Panc1 (cell line): ENCODE results near the gene GRIK1. TPM values are rescaled to one million over a fixed set of nuclear protein-coding genes. Genes with fewer than 3 reads are reported as not detected.

Source experiments
- ATAC-seq: fragments of 200-7000 bp; cut with Tn5 transposase; 2 replicates; pipeline ENCODE4 v1.9.1; 2020; ENCODE audit warnings: mild to moderate bottlenecking, moderate library complexity
- BruUV-seq: library from RNA; stranded (reverse); fragments of 400-500 nt; replicated peaks from 2 replicates; lab custom pipeline; 2021; lab: Mats Ljungman, UMichigan
- CTCF ChIA-PET: fragments of 300-600 bp; sonication (Branson Sonifier 250); formaldehyde crosslinking; loops from one replicate; lab custom pipeline; 2022; ENCODE audit warnings: antibody characterized with exemption; lab: Charles Lee
- POLR2A ChIA-PET: fragments of 300-600 bp; sonication (Branson Sonifier 250); formaldehyde crosslinking; loops from one replicate; lab custom pipeline; 2022; ENCODE audit warnings: antibody characterized with exemption; lab: Charles Lee
- DNase-seq: peaks from one replicate; pipeline ENCODE4 v3.0.0-alpha.2; 2010; ENCODE audit warnings: low read depth, low spot score
- H3K27ac ChIP-seq: 2 replicates; pipeline ENCODE4 v1.5.1; 2011; ENCODE audit warnings: mild to moderate bottlenecking, low read length, inconsistent platforms
- H3K27me3 ChIP-seq: fragments of 200-500 bp; sonication (Bioruptor generic); 2 replicates; pipeline ENCODE4 v1.6.0; 2014; ENCODE audit warnings: low read length, inconsistent platforms; ENCODE audit not compliant: control insufficient read depth, insufficient read depth
- H3K36me3 ChIP-seq: fragments of 200-500 bp; sonication (Bioruptor generic); 2 replicates; pipeline ENCODE4 v1.5.1; 2014; ENCODE audit warnings: inconsistent platforms, mild to moderate bottlenecking, low read length, moderate library complexity; ENCODE audit not compliant: control insufficient read depth, insufficient read depth
- H3K4me1 ChIP-seq: 2 replicates; pipeline ENCODE4 v1.5.1; 2011; ENCODE audit warnings: inconsistent platforms, mild to moderate bottlenecking, low read length, moderate library complexity; ENCODE audit not compliant: control insufficient read depth, insufficient read depth
- H3K4me3 ChIP-seq, 2 experiments: 2 replicates each; pipeline ENCODE4 v1.5.1; 2011 to 2012; ENCODE audit warnings: low read depth in 2 of 2, low read length in 2 of 2, mild to moderate bottlenecking in 2 of 2, inconsistent platforms in 1 of 2, moderate library complexity in 1 of 2
- H3K9me3 ChIP-seq: fragments of 200-500 bp; sonication (Bioruptor generic); 2 replicates; pipeline ENCODE4 v1.5.1; 2014; ENCODE audit warnings: low read depth, mild to moderate bottlenecking, inconsistent platforms, low read length, moderate library complexity; ENCODE audit not compliant: control insufficient read depth, insufficient read depth
- POLR2AphosphoS5 ChIP-seq: IDR thresholded peaks from 2 replicates; pipeline ENCODE4 v1.6.1; 2012; ENCODE audit warnings: mild to moderate bottlenecking, low read depth, low read length, moderate library complexity
- SIN3A ChIP-seq: IDR thresholded peaks from 2 replicates; pipeline ENCODE4 v1.6.1; 2012; ENCODE audit warnings: low read depth, mild to moderate bottlenecking, low read length, moderate library complexity, borderline replicate concordance; ENCODE audit not compliant: insufficient read depth
- TCF7L2 ChIP-seq: IDR thresholded peaks from 2 replicates; pipeline ENCODE4 v1.6.1; 2011; ENCODE audit warnings: mild to moderate bottlenecking, low read depth, low read length, inconsistent platforms
- in situ Hi-C: cut with HindIII; loops from 2 replicates; pipeline ENCODE4 v1.10.0; 2016; ENCODE audit warnings: low sequenced_read_pairs, low pct_unique_long_range_greater_than_20kb
- intact Hi-C: fragments of 100-400 bp; cut with micrococcal nuclease; formaldehyde crosslinking; loops from one replicate; pipeline ENCODE4 v1.10.0; 2022; ENCODE audit not compliant: unreplicated experiment
- total RNA-seq: library from RNA; stranded (reverse); gene quantifications from one replicate; pipeline ENCODE4 v1.2.1, GENCODE V29; 2021; ENCODE audit not compliant: unreplicated experiment
- TF ChIP-seq, protein P1 (sequence below): fragments of 450-650 bp; IDR thresholded peaks from 2 replicates; pipeline ENCODE4 v1.5.1; 2017; ENCODE audit warnings: mild to moderate bottlenecking
- TF ChIP-seq, protein P2 (sequence below), 2 experiments: IDR thresholded peaks; 2 replicates each; pipeline ENCODE4 v1.6.1; 2011 to 2012; ENCODE audit warnings: low read depth in 2 of 2, control low read depth in 1 of 2, low read length in 1 of 2, mild to moderate bottlenecking in 1 of 2, moderate library complexity in 1 of 2; ENCODE audit not compliant: insufficient read depth in 1 of 2

GRIK1 gene
- total RNA-seq, 1 experiment from 2014 or later, result not detected

DNA sequence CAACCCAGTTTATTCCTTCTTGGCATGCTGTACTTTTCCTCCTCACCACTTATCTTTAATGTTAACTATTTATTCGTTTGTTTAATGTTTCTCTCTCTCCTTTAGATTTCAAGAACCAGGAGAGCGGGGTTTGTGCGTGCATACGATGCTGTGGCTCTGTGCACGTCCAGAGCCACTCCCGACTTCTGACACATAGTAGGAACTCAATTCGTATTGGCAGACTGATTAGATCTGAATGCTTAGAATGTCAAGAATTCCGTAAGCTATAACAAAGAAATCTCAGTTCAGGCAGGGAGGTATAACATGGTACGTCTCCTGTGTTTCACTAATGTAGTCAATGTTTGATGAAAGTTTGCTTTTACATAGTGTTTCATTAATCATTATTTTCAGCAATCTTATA lies 7.3 kb upstream of the GRIK1 start:
- Histone ChIP-seq H3K36me3 (no peaks in the 10 kb centered on the region), H3K27ac (no peak overlapping the region), H3K27me3 (no peaks in the 10 kb centered on the region), H3K4me3 (no peak overlapping the region), H3K4me1 (no peaks in the 10 kb centered on the region), H3K9me3 (no peaks in the 10 kb centered on the region)
- no TSS peak for BruUV-seq
- TF ChIP-seq SIN3A, result no peak
- TF ChIP-seq, protein P1, sequence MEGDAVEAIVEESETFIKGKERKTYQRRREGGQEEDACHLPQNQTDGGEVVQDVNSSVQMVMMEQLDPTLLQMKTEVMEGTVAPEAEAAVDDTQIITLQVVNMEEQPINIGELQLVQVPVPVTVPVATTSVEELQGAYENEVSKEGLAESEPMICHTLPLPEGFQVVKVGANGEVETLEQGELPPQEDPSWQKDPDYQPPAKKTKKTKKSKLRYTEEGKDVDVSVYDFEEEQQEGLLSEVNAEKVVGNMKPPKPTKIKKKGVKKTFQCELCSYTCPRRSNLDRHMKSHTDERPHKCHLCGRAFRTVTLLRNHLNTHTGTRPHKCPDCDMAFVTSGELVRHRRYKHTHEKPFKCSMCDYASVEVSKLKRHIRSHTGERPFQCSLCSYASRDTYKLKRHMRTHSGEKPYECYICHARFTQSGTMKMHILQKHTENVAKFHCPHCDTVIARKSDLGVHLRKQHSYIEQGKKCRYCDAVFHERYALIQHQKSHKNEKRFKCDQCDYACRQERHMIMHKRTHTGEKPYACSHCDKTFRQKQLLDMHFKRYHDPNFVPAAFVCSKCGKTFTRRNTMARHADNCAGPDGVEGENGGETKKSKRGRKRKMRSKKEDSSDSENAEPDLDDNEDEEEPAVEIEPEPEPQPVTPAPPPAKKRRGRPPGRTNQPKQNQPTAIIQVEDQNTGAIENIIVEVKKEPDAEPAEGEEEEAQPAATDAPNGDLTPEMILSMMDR, result no peak
- TF ChIP-seq, protein P2, sequence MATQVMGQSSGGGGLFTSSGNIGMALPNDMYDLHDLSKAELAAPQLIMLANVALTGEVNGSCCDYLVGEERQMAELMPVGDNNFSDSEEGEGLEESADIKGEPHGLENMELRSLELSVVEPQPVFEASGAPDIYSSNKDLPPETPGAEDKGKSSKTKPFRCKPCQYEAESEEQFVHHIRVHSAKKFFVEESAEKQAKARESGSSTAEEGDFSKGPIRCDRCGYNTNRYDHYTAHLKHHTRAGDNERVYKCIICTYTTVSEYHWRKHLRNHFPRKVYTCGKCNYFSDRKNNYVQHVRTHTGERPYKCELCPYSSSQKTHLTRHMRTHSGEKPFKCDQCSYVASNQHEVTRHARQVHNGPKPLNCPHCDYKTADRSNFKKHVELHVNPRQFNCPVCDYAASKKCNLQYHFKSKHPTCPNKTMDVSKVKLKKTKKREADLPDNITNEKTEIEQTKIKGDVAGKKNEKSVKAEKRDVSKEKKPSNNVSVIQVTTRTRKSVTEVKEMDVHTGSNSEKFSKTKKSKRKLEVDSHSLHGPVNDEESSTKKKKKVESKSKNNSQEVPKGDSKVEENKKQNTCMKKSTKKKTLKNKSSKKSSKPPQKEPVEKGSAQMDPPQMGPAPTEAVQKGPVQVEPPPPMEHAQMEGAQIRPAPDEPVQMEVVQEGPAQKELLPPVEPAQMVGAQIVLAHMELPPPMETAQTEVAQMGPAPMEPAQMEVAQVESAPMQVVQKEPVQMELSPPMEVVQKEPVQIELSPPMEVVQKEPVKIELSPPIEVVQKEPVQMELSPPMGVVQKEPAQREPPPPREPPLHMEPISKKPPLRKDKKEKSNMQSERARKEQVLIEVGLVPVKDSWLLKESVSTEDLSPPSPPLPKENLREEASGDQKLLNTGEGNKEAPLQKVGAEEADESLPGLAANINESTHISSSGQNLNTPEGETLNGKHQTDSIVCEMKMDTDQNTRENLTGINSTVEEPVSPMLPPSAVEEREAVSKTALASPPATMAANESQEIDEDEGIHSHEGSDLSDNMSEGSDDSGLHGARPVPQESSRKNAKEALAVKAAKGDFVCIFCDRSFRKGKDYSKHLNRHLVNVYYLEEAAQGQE (IDR thresholded peaks at IDR 0.05; ENCODE audit: insufficient read depth in 1 of 2, low read depth in 2 of 2, low read length in 1 of 2), result no peak
- no peak for TF ChIP-seq TCF7L2
- no peak for TF ChIP-seq POLR2AphosphoS5
- intact Hi-C loops (no loop called here), in situ Hi-C loops (no loop called here)
- POLR2A ChIA-PET, result no interaction called here
- DNase-seq (no peak), ATAC-seq (no peak)
- CTCF ChIA-PET, result no interaction called here

DNA sequence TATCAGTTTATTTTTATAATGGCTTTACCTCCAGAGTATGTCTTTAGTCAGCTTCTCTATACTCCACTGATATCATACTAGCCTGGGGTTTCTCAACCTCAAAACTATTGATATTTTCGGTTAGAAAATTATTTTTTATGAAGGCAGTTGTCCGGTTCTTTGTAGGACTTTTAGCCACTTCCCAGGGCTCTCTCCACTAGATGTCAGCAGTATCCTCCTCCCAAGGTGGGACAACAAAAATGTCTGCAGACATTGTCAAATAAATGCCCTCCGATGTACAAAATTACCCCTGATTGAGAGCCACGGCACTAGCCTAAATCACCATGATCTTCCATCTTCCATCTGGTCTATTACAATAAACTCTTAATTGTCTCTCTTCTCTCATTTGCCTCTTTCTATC lies 4.1 kb upstream of the GRIK1 start:
- Histone ChIP-seq H3K9me3 (no peaks in the 10 kb centered on the region), H3K4me1 (no peaks in the 10 kb centered on the region), H3K27ac (no peak overlapping the region), H3K36me3 (no peaks in the 10 kb centered on the region), H3K4me3 (no peak overlapping the region), H3K27me3 (no peaks in the 10 kb centered on the region; the same call in 1 of the 2 replicates)
- POLR2A ChIA-PET, result no interaction called here
- no peak for ATAC-seq
- DNase-seq, result no peak
- TF ChIP-seq SIN3A (no peak), POLR2AphosphoS5 (no peak)
- TF ChIP-seq, protein P1, result peak; percentile 2; the same call in 1 of the 2 replicates
- TF ChIP-seq, protein P2 (IDR thresholded peaks at IDR 0.05; ENCODE audit: insufficient read depth in 1 of 2, low read depth in 2 of 2, low read length in 1 of 2), result no peak
- in situ Hi-C loops, result no loop called here
- no TSS peak for BruUV-seq
- CTCF ChIA-PET, result interaction anchor here (0.6 kb wide), 1 partner anchor 116 kb away, joined by 9 read pairs; no protein-coding TSS in a partner anchor
- intact Hi-C loops, result no loop called here
